BJ (cell line): ENCODE measurements around the gene MIPOL1. TPM values are rescaled to one million over a fixed set of nuclear protein-coding genes. Genes with fewer than 3 reads are reported as not detected.

Experiments used
- CTCF ChIA-PET: fragments of 350-600 bp; formaldehyde crosslinking; extraction: SDS; loops from one replicate; lab custom pipeline; 2021; ENCODE audit warnings: antibody characterized with exemption, inconsistent platforms; lab: Yijun Ruan, JAX
- POLR2A ChIA-PET: fragments of 300-600 bp; sonication (Branson Sonifier 250); formaldehyde crosslinking; extraction: SDS; loops from one replicate; lab custom pipeline; 2021; ENCODE audit warnings: antibody characterized with exemption; lab: Charles Lee
- DNase-seq: peaks from one replicate; pipeline ENCODE4 v3.0.0-alpha.2; 2011; ENCODE audit warnings: low read depth
- H3K27me3 ChIP-seq: 2 replicates; pipeline ENCODE4 v1.6.0; 2011; ENCODE audit warnings: low read length; ENCODE audit not compliant: control insufficient read depth, insufficient read depth
- H3K36me3 ChIP-seq: 2 replicates; pipeline ENCODE4 v1.5.1; 2011; ENCODE audit warnings: low read length; ENCODE audit not compliant: control insufficient read depth, insufficient read depth
- H3K4me3 ChIP-seq: 2 replicates; pipeline ENCODE4 v1.5.1; 2011; ENCODE audit warnings: low read depth, mild to moderate bottlenecking, control low read depth, low read length
- CTCF ChIP-seq: IDR thresholded peaks from 2 replicates; pipeline ENCODE4 v1.5.1; 2011; ENCODE audit warnings: low read depth, mild to moderate bottlenecking, control low read depth, inconsistent platforms, low read length, moderate library complexity; ENCODE audit not compliant: insufficient read depth
- polyA plus RNA-seq: library from polyadenylated mRNA; depleted of rRNA; stranded (reverse); fragments of >200 nt; gene quantifications from 2 replicates; pipeline ENCODE4 v1.2.3, GENCODE V29; 2011

The MIPOL1 gene
- polyA plus RNA-seq, 1 experiment = 1.1 TPM

GRCh38 chr14:37429618-37430017, 231.9 kb downstream of the MIPOL1 start:
- POLR2A ChIA-PET = no interaction called here
- no peak overlapping the region for H3K4me3 ChIP-seq
- DNase-seq = no peak
- CTCF ChIA-PET = no interaction called here
- H3K27me3 ChIP-seq = no peaks in the 10 kb centered on the region
- no peaks in the 10 kb centered on the region for H3K36me3 ChIP-seq
- TF ChIP-seq CTCF = no peak

GRCh38 chr14:37434867-37435266, 237.1 kb downstream of the MIPOL1 start:
- TF ChIP-seq CTCF = no peak
- no peak for DNase-seq
- CTCF ChIA-PET = no interaction called here
- Histone ChIP-seq H3K4me3 (no peak overlapping the region), H3K36me3 (no peaks in the 10 kb centered on the region), H3K27me3 (no peaks in the 10 kb centered on the region)
- POLR2A ChIA-PET = no interaction called here

- no peaks in the 10 kb centered on the region for H3K27me3 ChIP-seq
- ChIA-PET POLR2A (no interaction called here), CTCF (no interaction called here)
- no peak for DNase-seq
- TF ChIP-seq CTCF = no peak
- no peak overlapping the region for H3K4me3 ChIP-seq
- no peaks in the 10 kb centered on the region for H3K36me3 ChIP-seq
These were observed 238.8 kb downstream of the MIPOL1 start for GRCh38 chr14:37436519-37436918.

- CTCF ChIA-PET = no interaction called here
- no peak overlapping the region for H3K4me3 ChIP-seq
- POLR2A ChIA-PET = no interaction called here
These were observed 239.8 kb downstream of the MIPOL1 start for GRCh38 chr14:37437490-37437889.

GRCh38 chr14:37438444-37438843, 240.7 kb downstream of the MIPOL1 start:
- H3K4me3 ChIP-seq = no peak overlapping the region
- H3K27me3 ChIP-seq = no peaks in the 10 kb centered on the region
- no peaks in the 10 kb centered on the region for H3K36me3 ChIP-seq
- TF ChIP-seq CTCF = no peak
- DNase-seq = no peak
- ChIA-PET POLR2A (no interaction called here), CTCF (no interaction called here)

More at GRCh38 chr14:37437490-37437889, 239.8 kb downstream of the MIPOL1 start:
- DNase-seq = no peak
- Histone ChIP-seq H3K27me3 (no peaks in the 10 kb centered on the region), H3K36me3 (no peaks in the 10 kb centered on the region)
- TF ChIP-seq CTCF = no peak
